ENCODE measurements around the gene UTY.

The UTY gene

DNA sequence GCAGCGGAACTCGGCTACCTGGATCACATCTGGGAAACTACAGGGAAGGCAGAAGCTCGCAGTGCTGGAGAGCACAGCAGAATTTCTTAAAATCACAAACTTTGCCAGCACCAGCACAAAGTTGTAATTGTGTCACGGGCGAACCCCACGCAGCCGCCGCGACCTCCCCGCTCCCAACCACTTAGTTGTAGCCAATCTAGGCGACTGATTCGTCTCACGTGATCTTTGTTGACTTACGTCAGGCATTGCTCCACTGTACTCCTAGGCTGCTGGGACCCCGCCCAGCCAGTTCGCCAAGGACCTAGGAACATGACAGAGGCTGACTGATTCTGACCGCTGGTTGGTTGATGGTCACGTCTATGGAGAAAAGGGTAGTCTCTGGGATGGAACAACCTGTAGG lies at the start of gene UTY:
Gene UTY (minus strand): TSS at position 206 of the 400 bp plus-strand sequence. CDS start 368 bp downstream, outside the sequence.
- no peak for DNase-seq

DNA sequence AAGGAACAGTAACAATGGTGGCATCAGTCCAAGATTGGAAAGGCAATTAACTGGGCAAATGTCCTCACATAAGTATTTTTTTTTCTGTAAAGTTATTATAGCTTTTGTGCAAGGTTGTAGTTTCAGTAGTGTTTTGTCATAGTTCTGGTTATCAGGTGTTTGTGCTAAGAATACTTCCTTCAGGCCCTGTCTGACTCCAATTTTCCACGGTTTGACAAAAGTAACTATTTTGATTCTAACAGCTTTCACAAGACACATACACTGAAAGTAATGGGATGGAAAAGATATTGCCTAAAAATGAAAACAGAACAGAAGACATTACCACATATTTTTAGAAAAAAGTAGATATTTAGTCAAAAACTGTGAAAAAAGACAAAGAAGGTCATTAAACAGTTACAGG lies 40.6 kb upstream of the UTY start:
- no peak for DNase-seq

DNA sequence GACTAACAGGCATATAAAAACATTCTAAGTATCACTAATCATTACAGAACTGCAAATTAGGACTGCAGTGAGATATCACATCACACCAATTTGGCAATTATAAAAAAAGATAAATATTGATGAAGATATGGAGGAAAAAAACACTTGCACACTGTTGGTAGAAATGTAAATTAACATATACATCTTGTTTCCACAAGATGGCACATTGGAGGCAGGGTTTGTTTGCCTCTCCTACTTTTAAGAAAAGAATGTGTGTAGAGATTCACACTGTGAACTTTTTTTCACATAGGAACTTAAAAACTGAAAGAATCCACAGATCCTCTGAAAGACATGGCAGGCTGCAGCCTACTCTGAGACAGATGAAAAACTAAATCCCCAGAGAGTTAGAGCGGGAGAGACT lies 21.4 kb upstream of the UTY start:
- no peak for DNase-seq

- no peak for DNase-seq
Observed at GRCh38 chrY:13493737-13494136, 13.9 kb upstream of the UTY start.

DNA sequence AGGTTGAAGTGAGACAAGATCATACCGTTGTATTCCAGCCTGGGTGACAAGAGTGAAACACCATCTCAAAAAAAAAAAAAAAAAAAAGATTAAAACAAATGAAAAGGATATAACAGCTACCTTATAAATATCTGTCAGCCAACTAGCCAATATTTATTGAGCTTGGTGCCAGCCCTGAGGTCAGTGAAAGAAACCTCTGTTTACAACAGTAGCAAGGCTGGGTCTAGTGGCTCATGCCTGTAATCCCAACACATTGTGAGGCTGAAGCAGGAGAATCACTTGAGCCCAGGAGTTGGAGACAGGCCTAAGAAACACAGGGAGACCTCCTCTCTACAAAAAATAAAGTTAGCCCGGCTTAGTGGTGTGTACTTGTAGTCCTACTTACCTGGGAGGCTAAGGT lies 12.6 kb upstream of the UTY start:
- DNase-seq = no peak

GRCh38 chrY:13488738-13489137 lies 8.9 kb upstream of the UTY start:
- DNase-seq = no peak

DNA sequence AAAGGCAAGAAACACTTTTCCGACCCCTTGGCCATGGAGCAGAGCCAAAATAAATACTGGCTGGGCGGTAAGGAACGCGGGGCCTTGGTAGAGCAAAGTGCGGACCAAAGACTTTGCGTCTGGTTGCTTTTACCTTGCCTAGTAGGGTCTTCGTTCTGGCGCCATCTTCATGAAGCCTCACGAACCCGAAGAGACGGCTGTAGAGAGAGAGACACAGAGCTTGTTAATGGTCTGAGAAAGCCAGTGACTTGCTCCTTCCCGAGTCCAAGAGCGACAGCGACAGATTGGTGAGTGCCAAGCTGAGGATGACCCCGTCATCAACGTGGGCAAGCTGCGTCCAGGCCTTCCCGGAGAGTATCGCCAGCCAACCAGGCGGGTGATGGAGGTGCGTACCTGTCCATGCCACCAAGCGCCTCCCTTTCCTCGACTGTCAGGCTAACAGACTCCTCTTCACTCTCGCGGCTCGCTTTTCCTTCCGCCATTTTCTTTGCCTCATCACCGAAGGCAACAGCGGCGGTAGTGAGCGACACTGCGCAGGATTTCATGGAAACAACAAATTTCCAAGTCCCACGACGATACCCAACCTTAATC lies 617 bp downstream of the UTY start:
- no peak for DNase-seq

- no peak for DNase-seq
Observed at GRCh38 chrY:13478126-13478785, 1.6 kb downstream of the UTY start.

DNA sequence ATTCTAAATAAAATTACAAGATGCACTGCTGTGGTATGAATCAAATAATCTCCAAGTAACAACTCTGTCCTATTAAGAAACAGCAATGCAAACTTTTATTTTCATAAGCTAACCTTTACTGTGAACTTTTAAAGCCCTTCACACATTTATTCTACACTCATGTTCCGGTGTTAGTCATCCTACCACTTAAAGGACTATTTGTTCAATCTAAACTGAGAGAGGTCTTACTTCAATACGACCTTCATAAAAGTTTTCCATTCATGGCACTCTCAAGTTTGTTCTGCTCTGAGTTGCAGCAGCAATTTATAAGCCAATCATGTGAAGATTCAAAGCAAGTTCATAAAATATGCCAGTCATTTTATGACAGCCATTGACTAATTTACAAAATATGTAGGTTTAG lies 4.8 kb downstream of the UTY start:
- no peak for DNase-seq

DNA sequence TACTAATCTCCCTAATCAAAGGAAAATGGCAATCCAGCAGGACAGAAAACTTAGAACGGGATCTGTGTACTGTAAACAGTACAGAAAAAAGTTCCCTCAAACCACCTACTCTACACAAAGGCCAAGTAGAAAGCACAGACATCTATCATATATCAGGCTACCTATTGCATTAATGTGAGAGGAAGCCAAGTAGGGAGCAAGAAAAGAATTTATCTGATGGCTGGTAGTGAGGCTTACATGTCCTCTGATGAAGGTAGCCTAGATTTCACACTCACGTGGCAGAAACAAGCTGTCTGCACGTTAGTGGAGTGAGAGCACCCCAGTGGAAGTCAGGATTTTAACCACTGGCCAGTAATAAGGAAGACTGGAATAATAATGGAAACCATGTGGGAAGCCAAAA lies 28.3 kb downstream of the UTY start:
- DNase-seq = no peak

DNA sequence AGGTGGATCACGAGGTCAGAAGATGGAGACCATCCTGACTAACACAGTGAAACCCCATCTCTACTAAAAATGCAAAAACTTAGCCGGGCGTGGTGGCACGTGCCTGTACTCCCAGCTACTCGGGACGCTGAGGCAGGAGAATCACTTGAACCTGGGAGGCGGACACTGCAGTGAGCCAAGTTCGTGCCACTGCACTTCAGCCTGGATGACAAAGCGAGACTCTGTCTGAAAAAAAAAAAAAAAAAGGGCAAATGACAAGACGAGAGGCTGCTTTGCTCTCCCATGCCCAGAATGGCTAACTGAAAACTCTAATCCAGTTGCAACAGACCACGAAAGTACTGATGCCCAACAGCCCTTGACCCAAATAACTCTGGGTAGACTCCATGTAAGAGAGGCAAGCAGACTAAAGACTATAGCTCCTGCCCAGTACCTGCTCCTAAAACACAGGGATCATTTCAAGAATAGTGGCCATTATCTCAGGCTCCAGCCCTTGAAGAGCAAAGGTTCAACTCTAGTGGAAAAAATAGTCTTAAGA lies 29.2 kb downstream of the UTY start:
- DNase-seq = no peak

DNA sequence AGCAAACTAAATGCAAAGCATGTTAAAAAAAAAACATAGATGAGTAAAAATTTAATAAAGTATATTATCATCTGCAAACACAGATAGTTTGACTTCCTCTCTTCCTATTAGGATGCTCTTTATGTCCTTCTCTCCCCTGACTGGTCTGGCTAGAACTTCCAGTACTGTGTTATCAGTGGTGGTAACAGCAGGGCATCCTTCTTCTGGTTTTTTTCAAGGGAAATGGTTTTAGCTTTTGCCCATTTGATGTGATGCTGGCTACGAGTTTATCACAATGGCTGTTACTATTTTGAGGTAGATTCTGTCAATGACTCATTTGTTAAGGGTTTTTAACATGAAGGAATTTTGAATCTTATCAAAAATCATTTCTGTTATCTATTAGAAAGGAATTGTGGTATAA lies 34.3 kb downstream of the UTY start:
- DNase-seq = no peak

DNA sequence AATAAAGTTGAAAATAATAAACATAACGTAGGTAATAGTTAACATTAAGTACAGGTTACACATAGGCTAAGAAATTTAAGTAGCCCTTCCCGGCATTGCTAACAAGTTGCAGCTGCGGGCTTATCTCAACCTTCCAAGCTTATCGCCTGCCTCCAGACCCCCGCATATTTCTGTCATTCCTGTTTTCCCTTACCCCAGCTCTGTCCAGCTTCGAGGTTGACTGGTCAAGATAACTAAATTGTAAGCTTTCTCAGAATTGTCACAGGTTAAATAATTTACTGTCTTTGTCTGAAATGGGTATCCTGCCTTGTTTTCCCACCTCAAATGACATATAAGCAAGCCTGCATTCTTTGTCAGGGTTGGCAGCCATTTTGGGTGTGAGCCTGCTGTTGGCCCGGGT lies 36.7 kb downstream of the UTY start:
- no peak for DNase-seq

DNA sequence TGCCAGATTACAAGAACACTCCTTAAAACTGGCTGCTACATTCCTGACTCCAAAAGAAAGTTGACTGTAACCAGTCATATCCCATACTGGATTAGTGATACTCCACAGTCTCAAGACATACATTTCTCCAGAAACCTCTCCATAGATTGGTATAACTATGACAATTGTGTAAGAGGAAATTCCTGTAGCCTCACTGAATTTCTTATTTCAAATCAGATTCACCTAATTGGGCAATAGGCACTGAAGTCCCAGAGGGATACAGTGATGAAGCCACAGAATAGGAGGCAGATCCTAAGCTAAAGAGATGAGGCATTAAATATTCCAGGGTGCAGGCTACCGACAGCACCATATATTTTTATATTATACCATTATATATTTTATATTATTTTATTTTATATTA lies 39.0 kb downstream of the UTY start:
- no peak for DNase-seq

- DNase-seq = no peak
Observed at GRCh38 chrY:13435968-13436937, 43.6 kb downstream of the UTY start.

DNA sequence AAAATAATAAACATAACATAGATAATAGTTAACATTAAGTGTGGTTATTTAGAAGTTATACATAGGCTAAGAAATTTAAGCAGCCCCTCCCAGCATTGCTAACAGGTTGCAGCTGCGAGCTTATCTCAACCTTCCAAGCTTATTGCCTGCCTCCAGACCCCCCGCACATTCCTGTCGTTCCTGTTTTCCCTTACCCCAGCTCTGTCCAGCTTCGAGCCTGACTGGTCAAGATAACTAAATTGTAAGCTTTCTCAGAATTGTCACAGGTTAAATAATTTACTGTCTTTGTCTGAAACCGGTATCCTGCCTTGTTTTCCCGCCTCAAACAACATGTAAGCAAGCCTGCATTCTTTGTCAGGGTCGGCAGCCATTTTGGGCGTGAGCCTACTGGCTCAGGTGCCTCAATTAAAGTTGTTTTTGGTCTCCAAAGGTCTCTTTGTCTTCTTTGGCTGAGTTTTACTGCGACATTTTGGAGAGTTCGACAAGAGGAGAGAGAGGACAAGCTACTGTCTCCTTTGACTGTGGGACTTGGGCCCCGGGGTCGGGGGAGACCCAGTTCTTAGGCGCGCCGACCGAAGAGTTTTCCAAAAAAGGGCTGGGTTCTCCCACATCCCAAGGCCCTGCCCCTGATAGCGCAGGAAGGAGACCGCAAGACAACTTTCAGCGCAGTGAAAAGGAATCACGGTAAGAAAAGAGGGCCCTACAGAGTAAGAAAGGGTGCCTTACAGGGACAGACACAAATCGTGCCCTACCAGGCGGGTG lies 44.4 kb downstream of the UTY start:
- no peak for DNase-seq

DNA sequence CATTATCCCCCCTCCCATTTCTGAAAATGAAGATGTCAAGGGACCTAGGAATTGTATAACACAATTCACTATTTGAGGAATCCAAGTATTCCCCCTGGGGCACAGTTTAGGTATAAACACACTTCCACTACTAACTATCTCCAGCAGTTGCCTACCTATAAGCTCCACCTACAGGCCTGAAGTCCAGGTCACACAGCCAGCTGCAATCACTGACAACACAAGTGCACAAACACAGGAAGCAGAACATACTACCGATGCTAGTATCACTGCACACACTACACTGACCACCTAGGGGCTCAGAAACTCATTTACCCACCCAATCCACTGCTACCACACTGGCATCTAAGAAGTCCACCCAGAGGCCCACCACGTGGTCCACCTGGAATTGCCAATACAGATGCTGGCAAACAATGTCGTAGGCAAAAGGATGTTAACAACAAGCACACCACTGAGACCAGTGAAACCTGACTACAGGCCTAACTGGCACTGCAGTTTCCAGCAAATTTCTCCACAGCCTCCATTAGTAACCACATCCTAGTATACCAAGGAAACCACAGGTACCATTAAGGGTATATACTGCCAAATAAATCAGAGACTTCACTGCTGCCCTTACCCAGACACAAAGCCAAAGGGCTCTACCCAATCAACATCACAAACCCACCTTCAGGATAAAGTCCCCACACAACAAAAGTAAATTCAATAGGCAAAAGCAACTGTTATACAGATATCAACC lies 47.4 kb downstream of the UTY start:
- no peak for DNase-seq

- no peak for DNase-seq
Observed at GRCh38 chrY:13429551-13429950, 50.3 kb downstream of the UTY start.

- DNase-seq = no peak
Observed at GRCh38 chrY:13423281-13423732, 56.5 kb downstream of the UTY start.

DNA sequence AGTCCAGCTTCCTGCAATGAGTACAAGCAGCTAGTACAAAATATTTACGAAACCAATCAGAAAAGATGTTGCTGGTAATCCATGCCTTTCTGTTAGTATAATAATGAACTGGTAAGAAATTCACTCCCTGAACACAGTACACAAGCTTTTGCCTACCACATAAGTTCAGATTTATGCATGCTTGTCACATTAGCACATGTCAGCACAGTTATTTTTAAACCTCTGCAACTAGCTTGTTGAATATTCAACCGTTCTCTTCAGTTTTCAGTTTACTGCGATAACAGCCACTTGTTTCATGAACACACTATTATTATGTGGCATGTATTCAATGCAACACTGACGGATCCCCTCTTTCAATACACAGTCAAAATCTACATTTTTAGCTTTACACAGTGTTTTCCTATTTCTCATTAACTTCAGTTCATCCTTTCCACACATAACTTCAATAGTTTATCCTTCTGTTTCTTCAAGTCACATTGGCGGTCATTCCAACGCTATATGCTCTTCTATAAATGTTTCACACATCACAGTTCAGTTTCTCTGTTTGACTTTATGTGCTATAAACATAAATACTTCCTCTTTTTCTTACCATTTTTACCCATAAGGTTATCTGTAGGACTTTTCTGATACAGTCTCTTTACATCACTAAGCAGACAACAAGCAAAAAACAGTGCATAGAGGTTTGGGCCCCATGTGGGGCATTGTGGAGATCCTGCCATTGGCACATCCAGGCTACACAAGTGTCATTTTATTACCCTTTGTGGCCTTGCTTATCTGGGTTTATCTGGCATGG lies 62.8 kb downstream of the UTY start:
- DNase-seq = no peak

DNA sequence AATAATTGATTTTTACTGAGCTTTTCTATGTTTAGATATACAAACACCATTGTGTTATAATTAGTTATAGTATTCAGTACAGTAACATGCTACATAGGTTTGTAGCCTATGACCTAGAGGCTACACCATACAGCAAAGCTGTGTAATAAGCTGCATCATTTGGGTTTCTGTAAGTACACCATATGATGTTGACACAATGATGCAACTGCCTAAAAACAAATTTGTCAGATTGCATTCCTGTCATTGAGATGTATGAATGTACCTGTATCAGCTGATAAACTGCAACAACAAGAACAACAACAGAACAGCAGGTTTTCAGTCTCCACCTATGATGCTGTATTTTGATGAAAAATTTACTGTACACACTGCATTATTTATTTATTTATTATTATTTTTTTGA lies 64.3 kb downstream of the UTY start:
- DNase-seq = no peak

All from activated CD4-positive, alpha-beta T cell treated with anti-CD3 and anti-CD28 coated beads, Interleukin-10, Interleukin-2, amounts not matched to agents 100 ng/mL and 50 ng/mL, durations not matched to agents 16 hours and 8 hours (primary cell).